Right atrium auricular region (tissue), 2 donors: ENCODE data around the gene TPSD1. TPM values are rescaled to one million over a fixed set of nuclear protein-coding genes. Genes with fewer than 3 reads are reported as not detected.
A peak's percentile ranks its signal among the peaks of the same experiment; 100 is the strongest.

Source experiments
- DNase-seq: peaks from one replicate; pipeline ENCODE4 v3.0.0-alpha.2; 2019; ENCODE audit warnings: low spot score
- H3K27ac ChIP-seq, 2 donors: fragments of 200-600 bp; sonication (generic); 1 replicate in 1 of 2; 2 replicates in 1 of 2; pipeline ENCODE4 v1.5.1; 2016 to 2019
- H3K27me3 ChIP-seq, 2 donors: fragments of 200-600 bp; sonication (generic); one replicate each; pipeline versions ENCODE4 v1.5.1 to v1.6.0; 2017 to 2019
- H3K36me3 ChIP-seq: fragments of 200-600 bp; sonication (generic); one replicate; pipeline ENCODE4 v1.5.1; 2016
- H3K4me1 ChIP-seq, 2 donors: fragments of 200-600 bp; sonication (generic); one replicate each; pipeline versions ENCODE4 v1.5.1 to v1.6.0; 2017 to 2019
- H3K4me3 ChIP-seq, 2 donors: fragments of 200-600 bp; sonication (generic); 1 replicate in 1 of 2; 2 replicates in 1 of 2; pipeline ENCODE4 v1.5.1; 2017 to 2019; ENCODE audit warnings: mild to moderate bottlenecking in 1 of 2, moderate library complexity in 1 of 2
- H3K9me3 ChIP-seq, 2 donors: fragments of 200-600 bp; sonication (generic); one replicate each; pipeline ENCODE4 v1.5.1; 2019
- total RNA-seq, 2 donors: library from RNA; depleted of rRNA; stranded (reverse); fragments of >200 nt; gene quantifications; one replicate each; pipeline ENCODE4 v1.1.0, GENCODE V29; 2016
- TF ChIP-seq, protein P1 (sequence below), 2 donors: fragments of 200-600 bp; sonication (generic); IDR thresholded peaks; one replicate each; pipeline ENCODE4 v1.5.1; 2019; ENCODE audit warnings: antibody characterized with exemption in 2 of 2

TPSD1 gene
- total RNA-seq, 2 donors from 2014 or later = 0.63 TPM; not detected in 1

DNA sequence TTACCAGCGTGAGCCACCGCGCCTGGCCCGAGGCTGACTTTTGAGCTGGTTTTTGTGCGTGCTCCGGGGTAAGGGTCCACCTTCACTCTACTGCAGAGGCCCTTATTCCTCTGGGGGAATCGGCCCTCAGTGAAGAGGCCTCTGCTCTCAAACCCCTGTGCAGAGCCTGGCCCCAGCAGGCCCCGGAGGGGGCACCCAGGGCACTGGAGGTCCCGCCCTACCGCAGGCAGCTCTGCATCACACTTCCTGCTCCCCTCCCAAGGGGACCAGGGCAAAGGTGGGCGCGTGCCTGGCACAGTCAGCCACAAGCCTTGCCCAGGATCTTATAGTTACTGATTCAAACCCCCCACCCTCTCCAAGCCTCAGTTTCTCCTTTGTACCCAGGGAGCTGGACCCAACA lies 50.0 kb downstream of the TPSD1 start:
- no peak for DNase-seq
- Histone ChIP-seq H3K4me1 (peaks cover 0 to 11% of the 10 kb centered on the region in 2 donors), H3K9me3 (no peaks in the 10 kb centered on the region), H3K27ac (no peak overlapping the region), H3K27me3 (no peaks in the 10 kb centered on the region), H3K4me3 (no peak overlapping the region), H3K36me3 (no peaks in the 10 kb centered on the region)
- TF ChIP-seq, protein P1, sequence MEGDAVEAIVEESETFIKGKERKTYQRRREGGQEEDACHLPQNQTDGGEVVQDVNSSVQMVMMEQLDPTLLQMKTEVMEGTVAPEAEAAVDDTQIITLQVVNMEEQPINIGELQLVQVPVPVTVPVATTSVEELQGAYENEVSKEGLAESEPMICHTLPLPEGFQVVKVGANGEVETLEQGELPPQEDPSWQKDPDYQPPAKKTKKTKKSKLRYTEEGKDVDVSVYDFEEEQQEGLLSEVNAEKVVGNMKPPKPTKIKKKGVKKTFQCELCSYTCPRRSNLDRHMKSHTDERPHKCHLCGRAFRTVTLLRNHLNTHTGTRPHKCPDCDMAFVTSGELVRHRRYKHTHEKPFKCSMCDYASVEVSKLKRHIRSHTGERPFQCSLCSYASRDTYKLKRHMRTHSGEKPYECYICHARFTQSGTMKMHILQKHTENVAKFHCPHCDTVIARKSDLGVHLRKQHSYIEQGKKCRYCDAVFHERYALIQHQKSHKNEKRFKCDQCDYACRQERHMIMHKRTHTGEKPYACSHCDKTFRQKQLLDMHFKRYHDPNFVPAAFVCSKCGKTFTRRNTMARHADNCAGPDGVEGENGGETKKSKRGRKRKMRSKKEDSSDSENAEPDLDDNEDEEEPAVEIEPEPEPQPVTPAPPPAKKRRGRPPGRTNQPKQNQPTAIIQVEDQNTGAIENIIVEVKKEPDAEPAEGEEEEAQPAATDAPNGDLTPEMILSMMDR (IDR thresholded peaks at IDR 0.05) = no peak

DNA sequence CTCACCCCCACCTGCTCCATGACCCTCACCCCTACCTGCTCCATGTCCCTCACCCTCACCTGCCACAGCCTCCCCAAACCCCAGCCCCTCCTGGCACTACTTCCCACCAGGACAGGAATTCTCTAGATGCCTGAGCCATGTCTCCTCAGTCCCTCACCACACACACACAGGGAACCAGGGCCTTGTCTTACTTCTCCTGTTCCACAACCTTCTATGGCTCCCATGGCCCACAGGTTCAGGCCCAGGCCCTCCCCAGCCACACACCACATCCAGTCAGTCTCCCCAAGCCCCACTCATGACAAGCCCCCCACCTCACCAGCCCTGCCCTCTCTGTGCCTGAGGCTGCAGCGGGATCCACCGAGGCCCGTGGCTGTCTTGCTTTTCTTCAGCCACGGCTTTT lies 50.5 kb downstream of the TPSD1 start:
- no peak overlapping the region for H3K4me3 ChIP-seq
- peaks cover 0 to 11% of the 10 kb centered on the region in 2 donors for H3K4me1 ChIP-seq
- no peaks in the 10 kb centered on the region for H3K9me3 ChIP-seq
- no peak overlapping the region for H3K27ac ChIP-seq
- no peaks in the 10 kb centered on the region for H3K27me3 ChIP-seq
- no peaks in the 10 kb centered on the region for H3K36me3 ChIP-seq
- no peak for DNase-seq
- TF ChIP-seq, protein P1 (IDR thresholded peaks at IDR 0.05) = no peak

DNA sequence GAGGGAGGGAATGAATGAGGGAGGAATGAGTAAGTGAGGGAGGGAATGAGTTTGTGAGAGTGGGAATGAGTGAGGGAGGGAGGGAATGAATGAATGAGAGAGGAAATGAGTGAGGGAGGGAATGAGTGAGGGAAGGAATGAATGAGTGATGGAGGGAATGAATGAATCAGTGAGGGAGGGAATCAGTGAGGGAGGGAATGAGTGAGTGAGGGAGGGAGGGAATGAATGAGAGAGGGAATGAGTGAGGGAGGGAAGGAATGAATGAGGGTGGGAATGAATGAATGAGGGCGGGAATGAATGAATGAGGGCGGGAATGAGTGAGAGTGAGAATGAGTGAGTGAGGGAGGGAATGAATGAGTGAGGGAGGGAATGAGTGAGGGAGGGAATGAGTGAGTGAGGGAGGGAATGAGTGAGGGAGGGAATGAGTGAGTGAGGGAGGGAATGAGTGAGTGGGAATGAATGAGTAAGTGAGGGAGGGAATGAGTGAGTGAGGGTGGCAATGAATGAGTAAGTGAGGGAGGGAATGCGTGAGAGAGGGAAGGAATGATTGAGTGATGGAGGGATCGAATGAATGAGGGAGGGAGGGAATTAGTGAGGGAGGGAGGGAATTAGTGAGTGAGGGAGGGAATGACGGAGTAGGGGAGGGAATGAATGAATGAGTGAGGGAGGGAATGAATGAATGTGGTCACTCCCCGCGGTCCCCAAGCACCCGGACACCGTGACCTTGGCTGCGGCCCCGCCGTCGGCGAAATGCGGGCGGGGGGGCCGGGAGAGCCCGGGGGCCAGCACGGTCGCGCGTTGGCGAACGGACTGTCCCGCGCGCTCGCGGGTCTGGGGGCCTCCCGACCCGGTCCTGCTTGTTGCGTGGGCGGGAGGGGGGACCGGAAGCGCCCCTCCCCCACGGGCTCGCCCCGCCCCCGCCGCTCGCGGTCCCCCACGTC lies 52.4 kb downstream of the TPSD1 start:
- H3K27ac ChIP-seq = peak overlapping the region; percentile 97 to 98
- peak overlapping the region; percentile 48 to 76 for H3K4me3 ChIP-seq
- H3K9me3 ChIP-seq = no peaks in the 10 kb centered on the region
- H3K36me3 ChIP-seq = no peaks in the 10 kb centered on the region
- no peaks in the 10 kb centered on the region for H3K27me3 ChIP-seq
- TF ChIP-seq, protein P1 (IDR thresholded peaks at IDR 0.05) = no peak
- no peak for DNase-seq
- H3K4me1 ChIP-seq = peaks cover 0 to 29% of the 10 kb centered on the region in 2 donors

Other genes with a start within 250 kb of the TPSD1 start
- gene SSTR5, start 183.3 kb upstream of the TPSD1 start, total RNA-seq = 10 to 100 TPM in 1 of 2 donors, 1 to 10 TPM in 1; 2.7 to 14.1 TPM
- gene C1QTNF8, start 159.8 kb upstream of the TPSD1 start, total RNA-seq = not detected
- 1 to 10 TPM; 7.0 to 9.4 TPM for gene CACNA1H, start 103.0 kb upstream of the TPSD1 start, total RNA-seq
- not detected for gene TPSG1, start 30.8 kb upstream of the TPSD1 start, total RNA-seq
- gene TPSB2, start 25.9 kb upstream of the TPSD1 start, total RNA-seq = 10 to 100 TPM in 1 of 2 donors, 1 to 10 TPM in 1; 1.2 to 12.5 TPM
- gene TPSAB1, start 15.4 kb upstream of the TPSD1 start, total RNA-seq = 1 to 10 TPM; 2.6 to 8.9 TPM
- gene UBE2I, start 53.6 kb downstream of the TPSD1 start, total RNA-seq = 10 to 100 TPM; 58.8 to 59.5 TPM
- gene BAIAP3, start 77.6 kb downstream of the TPSD1 start, total RNA-seq = 1 to 10 TPM in 1 of 2 donors, under 1 TPM in 1; 0.35 to 2.4 TPM
- gene TSR3, start 95.8 kb downstream of the TPSD1 start, total RNA-seq = 10 to 100 TPM; 72.8 to 73.7 TPM
- gene GNPTG, start 95.9 kb downstream of the TPSD1 start, total RNA-seq = 10 to 100 TPM; 31.8 to 46.7 TPM
- gene UNKL, start 158.6 kb downstream of the TPSD1 start, total RNA-seq = 10 to 100 TPM; 11.0 to 17.6 TPM
- gene UQCC4, start 164.7 kb downstream of the TPSD1 start, total RNA-seq = 10 to 100 TPM; 13.4 to 19.7 TPM
- gene PERCC1, start 175.0 kb downstream of the TPSD1 start, total RNA-seq = not detected
- not detected for gene CCDC154, start 188.5 kb downstream of the TPSD1 start, total RNA-seq
- 10 to 100 TPM; 19.4 to 31.7 TPM for gene CLCN7, start 219.0 kb downstream of the TPSD1 start, total RNA-seq
- gene PTX4, start 232.9 kb downstream of the TPSD1 start, total RNA-seq = under 1 TPM in 1 of 2 donors, not detected in 1; 0.24 TPM
- 10 to 100 TPM; 11.3 to 11.5 TPM for gene TELO2, start 237.3 kb downstream of the TPSD1 start, total RNA-seq